ENCODE measurements around the gene MSMB. TPM values are rescaled to one million over a fixed set of nuclear protein-coding genes. Genes with fewer than 3 reads are reported as not detected.
"Not testable (repeated sequence)": the region's sequence is repeated elsewhere in the genome, so short reads cannot be mapped to it uniquely, and the experiment has no call there.

Gene MSMB, protein sequence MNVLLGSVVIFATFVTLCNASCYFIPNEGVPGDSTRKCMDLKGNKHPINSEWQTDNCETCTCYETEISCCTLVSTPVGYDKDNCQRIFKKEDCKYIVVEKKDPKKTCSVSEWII
- total RNA-seq: not detected

DNA sequence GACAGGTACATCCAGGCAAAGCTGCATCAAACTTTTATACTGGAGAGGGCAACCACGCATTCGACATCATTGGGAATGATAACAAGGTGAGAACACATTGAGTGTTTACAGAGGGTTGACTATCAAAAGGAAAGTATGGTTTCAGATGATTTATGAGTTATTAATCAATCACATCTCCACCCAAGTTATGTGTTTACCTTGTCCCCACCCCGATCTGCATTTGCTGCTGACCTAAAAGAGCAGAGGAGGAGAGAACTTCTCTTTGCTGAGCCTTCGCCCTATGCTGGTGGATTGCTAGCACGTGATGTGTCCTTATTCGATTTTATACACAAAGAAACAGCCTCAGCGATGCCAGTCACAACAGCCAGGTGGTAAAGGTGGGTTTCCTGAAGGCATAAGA is at the start of gene MSMB:
Gene MSMB (minus strand): TSS at position 9 of the 400 bp plus-strand sequence. CDS start 32 bp downstream, outside the sequence.
- H3K36me3 Mint-ChIP-seq (ENCODE audit: insufficient read depth in 2 of 2): no peaks in the 10 kb centered on the region
- no peaks in the 10 kb centered on the region for H3K27me3 Mint-ChIP-seq (ENCODE audit: low read depth)
- H3K27ac Mint-ChIP-seq: no peak within 1 kb of the TSS
- no peak within 1 kb of the TSS for H3K4me3 Mint-ChIP-seq
- H3K9me3 Mint-ChIP-seq: no peaks in the 10 kb centered on the region
- ATAC-seq (replicated peaks in 1 of 2) (no peak), DNase-seq (no peak)
- H3K4me1 Mint-ChIP-seq (ENCODE audit: low read depth): no peaks in the 10 kb centered on the region

DNA sequence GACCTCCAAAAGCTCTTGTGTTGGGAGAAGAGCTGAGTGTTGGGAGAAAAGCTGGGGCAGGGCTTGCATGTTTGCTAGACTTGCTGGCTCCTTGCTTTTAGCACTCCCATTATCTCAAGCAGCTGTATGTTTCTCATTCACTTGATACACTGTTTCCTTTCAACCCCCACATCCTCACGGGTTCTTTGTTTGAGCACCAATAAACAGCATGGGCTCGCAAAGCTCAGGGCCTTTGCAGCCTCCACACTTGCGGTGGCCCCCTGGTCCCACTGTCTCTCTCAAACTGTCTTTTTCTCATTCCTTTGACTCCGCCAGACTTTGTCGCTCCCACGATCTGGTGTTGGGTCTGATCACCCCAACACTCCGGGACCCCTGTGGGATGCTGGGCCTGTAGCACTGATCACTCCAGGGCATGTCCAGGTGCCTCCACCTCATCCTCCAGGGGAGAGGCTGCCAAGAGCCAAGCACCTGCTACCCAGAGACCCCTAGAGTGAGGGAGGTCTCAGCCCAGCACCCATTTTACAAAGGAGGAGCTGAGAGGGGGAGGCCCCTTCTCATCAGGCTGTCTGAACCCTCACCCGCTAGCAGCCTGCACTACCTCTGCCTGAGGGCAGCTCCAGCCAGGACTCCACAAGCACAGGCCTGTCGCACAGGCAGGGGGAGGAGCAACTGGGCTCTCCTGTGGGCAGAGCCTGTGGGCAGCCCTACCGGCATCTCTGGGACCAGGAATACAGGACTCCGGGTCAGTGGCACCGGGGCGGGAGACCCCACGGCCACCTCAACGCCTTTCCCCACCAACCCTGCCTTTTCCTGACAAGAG is 49.1 kb upstream of the MSMB start:
- peaks cover 24% of the 10 kb centered on the region for H3K4me1 Mint-ChIP-seq (ENCODE audit: low read depth)
- H3K9me3 Mint-ChIP-seq: peaks cover 0 to 3% of the 10 kb centered on the region in 2 donors
- DNase-seq (no peak), ATAC-seq (replicated peaks in 1 of 2) (no peak)
- no peaks in the 10 kb centered on the region for H3K27me3 Mint-ChIP-seq (ENCODE audit: low read depth)
- peak overlapping the region; percentile 5 to 27 for H3K4me3 Mint-ChIP-seq
- H3K27ac Mint-ChIP-seq: no peak overlapping the region
- peaks cover 0 to 4% of the 10 kb centered on the region in 2 donors for H3K36me3 Mint-ChIP-seq (ENCODE audit: insufficient read depth in 2 of 2)

DNA sequence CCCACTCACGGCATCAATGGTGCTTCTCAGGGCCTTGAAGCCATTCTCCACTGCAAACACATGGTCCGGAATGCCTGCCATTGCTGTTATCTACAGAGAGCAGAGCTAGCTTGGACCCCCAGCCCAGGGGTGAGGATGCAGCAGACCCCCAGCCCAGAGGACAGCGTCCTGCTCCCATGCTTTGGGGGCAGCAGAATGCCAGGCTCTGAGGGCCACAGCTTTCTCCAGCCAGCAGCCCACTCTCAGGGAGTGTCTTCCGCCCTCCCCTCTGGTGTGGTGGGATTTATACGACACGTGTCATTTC is 48.1 kb upstream of the MSMB start:
- Mint-ChIP-seq H3K4me3 (no peak overlapping the region), H3K9me3 (peaks cover 0 to 3% of the 10 kb centered on the region in 2 donors), H3K36me3 (ENCODE audit: insufficient read depth in 2 of 2) (peaks cover 0 to 4% of the 10 kb centered on the region in 2 donors), H3K27ac (no peak overlapping the region), H3K27me3 (ENCODE audit: low read depth) (no peaks in the 10 kb centered on the region), H3K4me1 (ENCODE audit: low read depth) (peaks cover 24% of the 10 kb centered on the region)
- no peak for DNase-seq
- no peak for ATAC-seq (replicated peaks in 1 of 2)

DNA sequence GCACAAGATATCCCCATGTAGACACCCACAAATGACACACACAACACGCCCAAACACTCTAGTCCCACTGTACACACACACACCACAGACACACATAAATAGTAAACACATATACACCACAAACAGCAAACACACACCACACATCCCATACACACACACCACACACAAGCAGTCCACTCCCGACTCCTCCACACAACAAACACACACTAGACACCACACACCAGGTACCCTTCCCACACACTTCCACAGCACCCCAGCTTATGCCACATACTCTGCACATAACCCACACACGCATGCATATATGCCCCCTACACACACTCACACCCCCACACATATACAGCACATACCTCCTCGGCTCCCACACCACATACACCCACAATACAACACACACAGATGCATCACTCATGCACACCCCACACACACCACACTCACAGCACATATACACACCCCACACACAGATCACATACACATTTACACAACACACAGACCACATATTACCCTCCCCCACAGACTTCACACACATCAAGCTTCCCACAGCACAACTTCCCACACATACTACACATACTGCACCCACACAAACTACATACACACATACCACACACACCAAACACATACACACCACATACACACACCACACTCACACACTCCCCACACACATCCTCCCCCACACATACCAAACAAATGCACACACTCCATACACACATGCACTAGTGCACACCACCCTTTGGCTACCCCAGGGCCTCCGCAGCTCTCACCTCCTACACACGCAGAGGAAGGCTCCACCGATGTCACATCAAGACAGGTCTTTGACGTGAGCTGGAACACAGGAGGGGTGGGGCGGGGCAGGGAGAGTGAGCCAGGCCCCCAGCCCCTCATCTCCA is 47.5 kb upstream of the MSMB start:
- DNase-seq (peak in 1 of 2 donors; percentile 30), ATAC-seq (replicated peaks in 1 of 2) (peak; percentile 58 to 61)
- not testable (repeated sequence) for H3K4me3 Mint-ChIP-seq; H3K27ac Mint-ChIP-seq; H3K9me3 Mint-ChIP-seq; H3K27me3 Mint-ChIP-seq (ENCODE audit: low read depth); H3K36me3 Mint-ChIP-seq (ENCODE audit: insufficient read depth in 2 of 2)
- peaks cover 24% of the 10 kb centered on the region for H3K4me1 Mint-ChIP-seq (ENCODE audit: low read depth)

DNA sequence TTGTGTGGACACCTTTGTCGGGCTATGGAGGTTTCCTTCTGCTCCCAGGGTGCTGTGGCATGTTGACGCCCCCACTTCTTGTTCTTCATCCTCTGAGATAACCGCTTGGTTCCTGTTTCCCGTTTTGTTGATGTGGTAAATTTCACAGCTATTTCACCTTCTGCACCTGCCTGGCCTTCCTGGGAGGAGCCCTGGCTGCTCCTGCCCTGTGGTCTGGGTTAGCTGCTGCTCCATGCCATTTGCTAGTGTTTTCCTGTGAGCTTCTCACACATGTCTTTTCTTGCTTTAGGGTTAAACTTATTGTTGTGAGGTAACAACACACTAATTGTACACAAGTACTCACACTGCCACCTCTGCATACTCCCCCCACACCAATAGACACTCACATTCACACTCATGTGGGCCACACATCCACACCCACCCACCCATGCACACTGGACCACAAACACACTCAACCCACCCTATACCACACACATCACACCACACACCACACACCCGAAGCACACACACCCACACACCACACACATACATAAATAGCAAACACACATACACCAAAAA is 46.5 kb upstream of the MSMB start:
- no peaks in the 10 kb centered on the region for H3K27me3 Mint-ChIP-seq (ENCODE audit: low read depth)
- no peak for DNase-seq
- no peak overlapping the region for H3K4me3 Mint-ChIP-seq
- no peak overlapping the region for H3K27ac Mint-ChIP-seq
- ATAC-seq (replicated peaks in 1 of 2): no peak
- H3K4me1 Mint-ChIP-seq (ENCODE audit: low read depth): peaks cover 21% of the 10 kb centered on the region
- H3K36me3 Mint-ChIP-seq (ENCODE audit: insufficient read depth in 2 of 2): no peaks in the 10 kb centered on the region
- no peaks in the 10 kb centered on the region for H3K9me3 Mint-ChIP-seq

DNA sequence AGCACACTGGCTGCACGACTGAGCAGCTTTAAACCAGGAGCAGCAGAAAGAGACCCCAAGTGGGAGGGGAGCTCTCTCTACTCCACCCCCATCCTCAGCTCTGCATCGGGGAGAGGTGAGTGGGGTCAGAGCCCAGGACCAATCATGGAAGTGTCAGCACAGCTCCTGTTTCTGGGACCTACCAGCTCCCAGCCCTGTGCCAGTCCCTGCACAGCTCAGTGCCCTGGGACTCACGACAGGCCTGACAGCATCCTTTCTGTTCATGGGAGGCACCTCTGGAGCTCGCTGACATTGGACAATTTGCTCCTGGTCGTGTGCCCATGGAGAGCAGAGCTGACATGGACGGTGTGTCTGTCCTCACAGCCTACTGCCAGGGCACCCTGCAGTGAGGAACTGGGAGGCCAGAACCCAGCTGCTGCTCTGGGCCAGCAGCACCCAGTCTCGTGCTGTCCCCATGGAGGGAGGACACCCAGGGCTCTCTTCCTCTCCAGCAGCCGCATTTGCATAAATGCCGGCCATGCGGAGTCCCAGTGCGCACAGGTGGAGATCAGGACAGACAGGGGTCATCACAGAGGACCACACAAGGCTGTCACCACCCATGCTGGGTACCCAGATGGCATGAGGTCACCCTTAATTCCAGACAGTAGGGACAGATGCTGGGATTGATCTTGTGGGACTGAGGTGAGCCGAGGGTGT is 45.9 kb upstream of the MSMB start:
- H3K27ac Mint-ChIP-seq: no peak overlapping the region

DNA sequence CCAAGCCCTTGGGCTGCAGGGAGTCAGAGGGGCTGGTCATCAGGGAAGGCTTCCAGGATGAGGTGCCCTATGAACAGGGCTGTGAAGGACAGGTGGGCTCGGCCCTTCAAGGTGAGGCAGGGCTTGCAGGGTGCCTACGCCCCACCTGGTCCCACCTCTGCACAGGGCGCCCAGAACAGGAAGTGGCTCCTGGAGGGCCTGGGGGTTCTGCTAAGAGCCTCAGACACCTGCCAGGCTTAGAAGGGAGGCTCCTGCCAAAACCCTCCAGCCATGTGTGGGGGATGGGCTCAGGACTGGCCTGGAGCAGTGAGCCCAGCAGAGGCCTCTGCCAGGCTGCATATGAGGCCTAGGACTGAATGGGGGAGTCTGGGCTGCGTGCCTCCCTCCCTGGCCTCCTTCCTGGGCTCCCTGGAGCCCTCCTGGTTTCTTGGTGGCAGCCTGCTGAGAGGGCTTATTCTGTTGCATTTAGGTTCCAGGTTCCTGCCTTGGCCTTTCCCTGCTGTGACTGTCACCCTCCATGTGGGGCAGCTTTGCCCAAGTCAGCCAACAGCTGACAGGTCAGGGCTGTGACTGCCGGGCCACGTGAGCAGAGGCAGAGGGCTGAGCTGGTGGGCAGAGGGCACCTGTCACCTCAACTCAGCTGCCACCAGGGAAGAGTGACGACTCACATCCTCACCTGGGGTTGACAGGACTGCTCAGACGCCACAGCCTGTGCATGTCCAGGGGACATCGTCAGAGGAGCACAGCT is 45.2 kb upstream of the MSMB start:
- H3K4me1 Mint-ChIP-seq (ENCODE audit: low read depth): peaks cover 8% of the 10 kb centered on the region
- no peaks in the 10 kb centered on the region for H3K27me3 Mint-ChIP-seq (ENCODE audit: low read depth)
- H3K27ac Mint-ChIP-seq: peak overlapping the region; percentile 34
- no peaks in the 10 kb centered on the region for H3K36me3 Mint-ChIP-seq (ENCODE audit: insufficient read depth in 2 of 2)
- no peaks in the 10 kb centered on the region for H3K9me3 Mint-ChIP-seq
- peak overlapping the region in 1 of 2 donors; percentile 4 for H3K4me3 Mint-ChIP-seq
- DNase-seq (peak in 1 of 2 donors; percentile 14), ATAC-seq (replicated peaks in 1 of 2) (peak; percentile 20 to 25)

More for the DNA sequence above, 45.9 kb upstream of the MSMB start:
- peaks cover 15% of the 10 kb centered on the region for H3K4me1 Mint-ChIP-seq (ENCODE audit: low read depth)
- no peaks in the 10 kb centered on the region for H3K36me3 Mint-ChIP-seq (ENCODE audit: insufficient read depth in 2 of 2)
- no peak for DNase-seq
- H3K9me3 Mint-ChIP-seq: no peaks in the 10 kb centered on the region
- peak overlapping the region in 1 of 2 donors; percentile 29 for H3K4me3 Mint-ChIP-seq
- no peaks in the 10 kb centered on the region for H3K27me3 Mint-ChIP-seq (ENCODE audit: low read depth)
- ATAC-seq (replicated peaks in 1 of 2): no peak

DNA sequence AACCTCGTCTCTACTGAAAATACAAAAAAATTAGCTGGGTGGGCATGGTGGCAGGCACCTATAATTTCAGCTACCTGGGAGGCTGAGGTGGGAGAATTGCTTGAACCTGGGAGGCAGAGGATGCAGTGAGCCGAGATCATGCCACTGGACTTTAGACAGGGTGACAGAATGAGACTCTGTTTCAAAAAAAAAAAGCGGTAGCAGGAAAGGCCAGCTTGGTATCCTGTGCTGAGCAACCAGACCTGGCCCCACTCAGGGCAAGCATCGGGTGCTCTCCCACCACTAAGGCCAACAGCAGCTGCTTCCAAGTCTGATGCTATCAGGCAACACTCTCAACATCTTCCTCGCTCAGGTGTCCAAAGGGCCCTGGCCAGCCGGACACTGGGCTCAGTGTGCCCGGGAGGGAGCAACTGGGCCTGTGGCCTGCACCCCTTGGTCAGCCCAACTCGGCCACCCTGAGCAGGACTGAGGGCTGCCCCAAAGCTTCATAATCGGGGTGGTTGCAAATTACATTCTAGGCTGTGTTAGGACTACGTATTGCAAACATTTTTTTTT is 44.3 kb upstream of the MSMB start:
- Mint-ChIP-seq H3K27ac (peak overlapping the region; percentile 34), H3K4me1 (ENCODE audit: low read depth) (no peaks in the 10 kb centered on the region), H3K27me3 (ENCODE audit: low read depth) (no peaks in the 10 kb centered on the region), H3K36me3 (ENCODE audit: insufficient read depth in 2 of 2) (no peaks in the 10 kb centered on the region), H3K9me3 (no peaks in the 10 kb centered on the region), H3K4me3 (no peak overlapping the region)
- DNase-seq: no peak
- no peak for ATAC-seq (replicated peaks in 1 of 2)

DNA sequence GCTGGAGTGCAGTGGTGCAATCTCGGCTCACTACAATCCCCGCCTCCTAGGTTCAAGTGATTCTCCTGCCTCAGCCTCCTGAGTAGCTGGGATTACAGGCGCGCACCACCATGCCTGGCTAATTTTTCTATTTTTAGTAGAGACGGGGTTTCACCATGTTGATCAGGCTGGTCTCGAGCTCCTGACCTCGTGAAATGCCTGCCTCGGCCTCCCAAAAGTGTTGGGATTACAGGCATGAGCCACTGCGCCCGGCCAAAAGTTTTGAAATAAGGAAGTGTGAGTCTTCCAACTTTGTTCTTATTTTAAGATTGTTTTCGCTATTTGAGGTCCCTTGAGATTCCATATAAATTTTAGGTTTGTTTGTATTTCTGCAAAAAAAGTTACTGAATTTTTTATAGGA is 41.3 kb upstream of the MSMB start:
- H3K27me3 Mint-ChIP-seq (ENCODE audit: low read depth); ATAC-seq (replicated peaks in 1 of 2); H3K4me1 Mint-ChIP-seq (ENCODE audit: low read depth); H3K27ac Mint-ChIP-seq; H3K9me3 Mint-ChIP-seq; DNase-seq; H3K4me3 Mint-ChIP-seq; H3K36me3 Mint-ChIP-seq (ENCODE audit: insufficient read depth in 2 of 2): not testable (repeated sequence)

DNA sequence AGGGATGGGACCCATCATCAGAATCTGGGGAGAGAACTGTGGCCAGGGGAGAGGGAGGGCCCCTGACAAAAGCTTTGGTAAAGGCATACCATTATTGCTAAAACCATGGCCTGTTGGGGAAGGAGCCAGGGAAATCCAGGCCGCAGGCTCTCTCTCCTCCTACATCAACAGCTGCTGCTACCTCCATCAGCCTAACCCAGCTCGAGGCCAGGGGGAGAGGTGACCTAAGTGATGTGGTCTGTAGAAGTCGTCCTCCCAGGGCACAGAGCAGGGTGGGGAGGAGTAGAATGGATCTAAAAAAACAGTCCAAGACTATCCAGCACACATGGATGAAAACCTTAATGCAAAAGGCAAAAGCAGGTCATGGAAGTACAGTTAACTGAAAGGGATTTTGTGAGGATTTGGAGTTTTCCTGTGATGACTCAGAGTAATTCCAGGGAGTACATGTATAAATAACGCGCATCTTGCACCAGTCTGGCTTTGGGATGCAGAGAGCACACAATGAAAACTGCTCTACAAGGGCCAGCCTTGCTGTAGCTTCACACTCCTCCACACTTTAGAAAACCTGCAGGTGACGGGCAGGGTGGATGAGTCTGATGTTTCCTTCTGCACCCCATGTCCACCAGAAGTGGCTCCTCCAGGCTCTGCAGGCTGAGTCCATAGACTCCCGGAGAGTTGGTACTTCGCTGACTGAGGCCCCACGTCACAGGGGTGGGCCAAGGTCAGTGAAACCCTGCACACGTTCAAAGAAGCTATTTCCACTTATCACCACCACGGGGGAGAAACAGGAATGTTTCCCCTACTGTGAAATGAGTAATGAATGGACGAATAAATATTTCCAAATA is 38.5 kb upstream of the MSMB start:
- H3K4me1 Mint-ChIP-seq (ENCODE audit: low read depth): no peaks in the 10 kb centered on the region
- H3K36me3 Mint-ChIP-seq (ENCODE audit: insufficient read depth in 2 of 2): no peaks in the 10 kb centered on the region
- no peak for DNase-seq
- no peaks in the 10 kb centered on the region for H3K27me3 Mint-ChIP-seq (ENCODE audit: low read depth)
- H3K4me3 Mint-ChIP-seq: no peak overlapping the region
- H3K9me3 Mint-ChIP-seq: peaks cover 0 to 1% of the 10 kb centered on the region in 2 donors
- no peak for ATAC-seq (replicated peaks in 1 of 2)
- no peak overlapping the region for H3K27ac Mint-ChIP-seq

DNA sequence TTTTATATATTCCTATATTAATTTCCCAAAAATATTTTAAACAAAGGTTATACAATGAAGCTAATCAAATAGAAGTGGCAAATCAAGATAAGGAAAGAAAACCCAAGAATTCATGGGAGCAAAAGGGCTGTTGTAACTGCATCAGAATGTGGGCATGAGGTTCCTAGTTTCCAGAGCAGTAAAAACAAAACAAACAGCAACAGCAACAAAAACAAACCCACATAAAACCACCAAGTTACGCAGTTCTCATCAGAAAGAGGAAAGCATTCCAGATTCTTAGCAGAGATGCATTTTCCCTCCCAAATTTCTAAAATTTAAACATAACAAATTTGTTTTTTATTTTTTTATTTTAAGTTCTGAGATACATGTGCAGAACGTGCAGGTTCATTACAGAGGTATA is 34.8 kb upstream of the MSMB start:
- no peak overlapping the region for H3K27ac Mint-ChIP-seq
- DNase-seq (no peak), ATAC-seq (replicated peaks in 1 of 2) (no peak)
- H3K4me3 Mint-ChIP-seq: no peak overlapping the region
- no peaks in the 10 kb centered on the region for H3K27me3 Mint-ChIP-seq (ENCODE audit: low read depth)
- H3K9me3 Mint-ChIP-seq: peaks cover 0 to 1% of the 10 kb centered on the region in 2 donors
- H3K36me3 Mint-ChIP-seq (ENCODE audit: insufficient read depth in 2 of 2): no peaks in the 10 kb centered on the region
- peaks cover 16% of the 10 kb centered on the region for H3K4me1 Mint-ChIP-seq (ENCODE audit: low read depth)
